Endothelial cell (in vitro differentiated cells): ENCODE measurements around the gene MCM8. TPM values are rescaled to one million over a fixed set of nuclear protein-coding genes. Genes with fewer than 3 reads are reported as not detected.

Source experiments
- DNase-seq: peaks from one replicate; pipeline ENCODE4 v3.0.0; 2021; ENCODE audit warnings: low spot score
- H3K27ac Mint-ChIP-seq: one replicate; pipeline ENCODE4 v1.8.0; 2021; ENCODE audit warnings: mixed read lengths, inconsistent platforms; ENCODE audit not compliant: unreplicated experiment
- H3K27me3 Mint-ChIP-seq: one replicate; pipeline ENCODE4 v1.8.0; 2021; ENCODE audit warnings: mild to moderate bottlenecking, moderate library complexity, mixed read lengths, inconsistent platforms; ENCODE audit not compliant: unreplicated experiment
- H3K36me3 Mint-ChIP-seq: one replicate; pipeline ENCODE4 v1.8.0; 2021; ENCODE audit warnings: mild to moderate bottlenecking, low read depth, mixed read lengths, inconsistent platforms; ENCODE audit not compliant: unreplicated experiment
- H3K4me1 Mint-ChIP-seq: one replicate; pipeline ENCODE4 v1.8.0; 2021; ENCODE audit warnings: mild to moderate bottlenecking, mixed read lengths, inconsistent platforms; ENCODE audit not compliant: unreplicated experiment
- H3K4me3 Mint-ChIP-seq: one replicate; pipeline ENCODE4 v1.8.0; 2021; ENCODE audit warnings: mild to moderate bottlenecking, mixed read lengths, inconsistent platforms; ENCODE audit not compliant: unreplicated experiment
- H3K9me3 Mint-ChIP-seq: one replicate; pipeline ENCODE4 v1.8.0; 2021; ENCODE audit warnings: mixed read lengths, inconsistent platforms; ENCODE audit not compliant: unreplicated experiment
- total RNA-seq: library from RNA; stranded (reverse); fragmentation: NEBNext Ultra II Directional; extraction: Animal tissue kit (Norgen Biotek cat#: 25700); gene quantifications from one replicate; pipeline ENCODE4 v1.2.1, GENCODE V29; 2021; ENCODE audit not compliant: unreplicated experiment
- TF ChIP-seq, protein P1 (sequence below): fragments of 200-600 bp; sonication (generic); IDR thresholded peaks from one replicate; pipeline ENCODE4 v1.5.0; 2021; ENCODE audit warnings: antibody characterized with exemption; ENCODE audit not compliant: unreplicated experiment

The MCM8 gene
- total RNA-seq, 1 donor from 2014 or later, result 8.2 TPM

GRCh38 chr20:5973971-5974370 lies 23.5 kb downstream of the MCM8 start:
- no peak overlapping the region for H3K4me3 Mint-ChIP-seq
- H3K36me3 Mint-ChIP-seq, result no peaks in the 10 kb centered on the region
- H3K4me1 Mint-ChIP-seq, result no peaks in the 10 kb centered on the region
- peaks cover 2% of the 10 kb centered on the region for H3K27me3 Mint-ChIP-seq
- no peak for DNase-seq
- TF ChIP-seq, protein P1, sequence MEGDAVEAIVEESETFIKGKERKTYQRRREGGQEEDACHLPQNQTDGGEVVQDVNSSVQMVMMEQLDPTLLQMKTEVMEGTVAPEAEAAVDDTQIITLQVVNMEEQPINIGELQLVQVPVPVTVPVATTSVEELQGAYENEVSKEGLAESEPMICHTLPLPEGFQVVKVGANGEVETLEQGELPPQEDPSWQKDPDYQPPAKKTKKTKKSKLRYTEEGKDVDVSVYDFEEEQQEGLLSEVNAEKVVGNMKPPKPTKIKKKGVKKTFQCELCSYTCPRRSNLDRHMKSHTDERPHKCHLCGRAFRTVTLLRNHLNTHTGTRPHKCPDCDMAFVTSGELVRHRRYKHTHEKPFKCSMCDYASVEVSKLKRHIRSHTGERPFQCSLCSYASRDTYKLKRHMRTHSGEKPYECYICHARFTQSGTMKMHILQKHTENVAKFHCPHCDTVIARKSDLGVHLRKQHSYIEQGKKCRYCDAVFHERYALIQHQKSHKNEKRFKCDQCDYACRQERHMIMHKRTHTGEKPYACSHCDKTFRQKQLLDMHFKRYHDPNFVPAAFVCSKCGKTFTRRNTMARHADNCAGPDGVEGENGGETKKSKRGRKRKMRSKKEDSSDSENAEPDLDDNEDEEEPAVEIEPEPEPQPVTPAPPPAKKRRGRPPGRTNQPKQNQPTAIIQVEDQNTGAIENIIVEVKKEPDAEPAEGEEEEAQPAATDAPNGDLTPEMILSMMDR, result no peak
- no peaks in the 10 kb centered on the region for H3K9me3 Mint-ChIP-seq
- no peak overlapping the region for H3K27ac Mint-ChIP-seq

DNA sequence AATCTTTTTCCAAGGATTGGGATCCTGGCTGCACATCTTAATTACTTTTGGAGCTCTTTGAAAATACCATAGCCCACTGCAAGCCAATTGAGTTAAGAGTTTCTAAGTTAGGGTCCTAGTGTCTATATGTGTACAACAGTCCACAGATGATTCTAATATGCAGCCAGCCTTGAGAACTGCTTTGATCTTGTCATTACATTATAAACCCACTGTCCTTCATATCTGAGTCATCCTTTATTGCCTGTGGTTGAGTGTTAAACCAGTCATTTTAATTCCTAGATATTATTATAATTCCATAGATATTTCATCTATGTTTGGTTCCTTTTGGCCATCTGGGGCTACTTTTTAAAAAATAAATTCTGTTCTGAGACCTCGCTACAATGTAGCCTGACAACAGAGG lies 24.1 kb downstream of the MCM8 start:
- TF ChIP-seq, protein P1, result no peak
- H3K4me3 Mint-ChIP-seq, result no peak overlapping the region
- no peaks in the 10 kb centered on the region for H3K4me1 Mint-ChIP-seq
- peaks cover 2% of the 10 kb centered on the region for H3K27me3 Mint-ChIP-seq
- no peak for DNase-seq
- no peaks in the 10 kb centered on the region for H3K9me3 Mint-ChIP-seq
- no peak overlapping the region for H3K27ac Mint-ChIP-seq
- H3K36me3 Mint-ChIP-seq, result no peaks in the 10 kb centered on the region

- H3K36me3 Mint-ChIP-seq, result peaks cover 5% of the 10 kb centered on the region
- TF ChIP-seq, protein P1, result no peak
- no peak overlapping the region for H3K4me3 Mint-ChIP-seq
- H3K27ac Mint-ChIP-seq, result no peak overlapping the region
- H3K4me1 Mint-ChIP-seq, result no peaks in the 10 kb centered on the region
- no peaks in the 10 kb centered on the region for H3K9me3 Mint-ChIP-seq
- no peaks in the 10 kb centered on the region for H3K27me3 Mint-ChIP-seq
- DNase-seq, result no peak
These were observed 25.3 kb downstream of the MCM8 start for GRCh38 chr20:5975778-5976177.

DNA sequence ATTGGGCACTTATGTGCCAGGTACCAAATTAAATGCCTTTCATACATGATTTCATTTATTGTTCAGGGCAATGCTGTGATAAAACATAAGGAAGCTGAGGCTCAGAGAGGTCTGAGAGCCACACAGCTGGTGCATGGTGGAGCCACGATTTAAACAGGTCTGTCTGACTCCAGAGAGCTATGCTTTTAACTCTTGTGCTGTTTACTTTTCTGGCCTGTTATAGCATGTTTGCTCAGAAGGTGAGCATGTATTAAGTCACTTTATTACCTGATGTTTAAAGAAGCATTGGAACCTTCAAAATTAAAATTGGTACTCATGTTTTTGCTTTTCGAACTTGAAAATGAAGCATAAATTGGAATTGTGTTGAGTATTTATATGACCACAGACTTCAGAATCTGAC lies 26.8 kb downstream of the MCM8 start:
- H3K9me3 Mint-ChIP-seq, result no peaks in the 10 kb centered on the region
- DNase-seq, result no peak
- TF ChIP-seq, protein P1, result no peak
- H3K36me3 Mint-ChIP-seq, result peaks cover 5% of the 10 kb centered on the region
- no peak overlapping the region for H3K4me3 Mint-ChIP-seq
- H3K27ac Mint-ChIP-seq, result no peak overlapping the region
- no peaks in the 10 kb centered on the region for H3K27me3 Mint-ChIP-seq
- H3K4me1 Mint-ChIP-seq, result no peaks in the 10 kb centered on the region

GRCh38 chr20:5977975-5978374 lies 27.5 kb downstream of the MCM8 start:
- no peaks in the 10 kb centered on the region for H3K4me1 Mint-ChIP-seq
- no peak for DNase-seq
- peaks cover 5% of the 10 kb centered on the region for H3K36me3 Mint-ChIP-seq
- no peak overlapping the region for H3K27ac Mint-ChIP-seq
- H3K9me3 Mint-ChIP-seq, result no peaks in the 10 kb centered on the region
- no peak overlapping the region for H3K4me3 Mint-ChIP-seq
- TF ChIP-seq, protein P1, result no peak
- H3K27me3 Mint-ChIP-seq, result no peaks in the 10 kb centered on the region
